NCI-H2227 treated with DMSO at 0.1 percent for 48 hours (cell line): Measurements from ENCODE around the gene COL6A2.
"Not testable (repeated sequence)": the region's sequence is repeated elsewhere in the genome, so short reads cannot be mapped to it uniquely, and the experiment has no call there.

Source experiments
- DNase-seq: peaks from one replicate; lab custom pipeline; 2025; lab: John Stamatoyannopoulos, UW

COL6A2 gene

DNA sequence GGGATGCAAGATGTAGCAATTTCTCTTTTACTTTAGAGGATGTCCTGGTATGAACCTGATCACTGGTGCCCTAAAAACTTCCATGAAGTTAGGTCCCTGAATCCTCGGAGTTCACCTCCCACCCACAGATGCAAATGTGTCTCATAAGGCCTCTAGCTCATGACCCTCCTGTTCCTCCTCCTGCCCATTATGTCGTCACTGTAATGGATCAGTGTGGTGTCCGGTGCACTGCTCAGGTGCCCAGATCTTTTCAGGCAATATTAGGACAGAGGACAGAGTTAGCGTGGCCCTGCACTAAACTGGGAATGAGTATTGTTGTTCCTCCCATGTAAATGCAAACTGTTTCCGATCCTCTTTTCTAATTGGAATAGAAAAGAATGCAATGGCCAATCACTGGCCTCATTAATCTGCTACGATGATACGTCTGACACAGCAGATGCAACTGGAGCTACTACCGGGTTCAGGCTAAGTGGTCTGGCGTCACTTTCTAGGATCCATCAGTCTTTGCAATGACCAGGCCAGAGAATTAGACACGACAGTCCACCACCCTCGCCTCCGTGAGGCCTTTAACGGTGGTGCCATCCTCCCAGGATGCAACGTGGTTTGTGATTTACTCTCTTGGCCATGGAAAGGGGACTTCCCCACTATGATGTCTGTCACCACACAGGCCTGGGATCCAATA is 3.4 kb upstream of the COL6A2 start:
- DNase-seq = no peak

DNA sequence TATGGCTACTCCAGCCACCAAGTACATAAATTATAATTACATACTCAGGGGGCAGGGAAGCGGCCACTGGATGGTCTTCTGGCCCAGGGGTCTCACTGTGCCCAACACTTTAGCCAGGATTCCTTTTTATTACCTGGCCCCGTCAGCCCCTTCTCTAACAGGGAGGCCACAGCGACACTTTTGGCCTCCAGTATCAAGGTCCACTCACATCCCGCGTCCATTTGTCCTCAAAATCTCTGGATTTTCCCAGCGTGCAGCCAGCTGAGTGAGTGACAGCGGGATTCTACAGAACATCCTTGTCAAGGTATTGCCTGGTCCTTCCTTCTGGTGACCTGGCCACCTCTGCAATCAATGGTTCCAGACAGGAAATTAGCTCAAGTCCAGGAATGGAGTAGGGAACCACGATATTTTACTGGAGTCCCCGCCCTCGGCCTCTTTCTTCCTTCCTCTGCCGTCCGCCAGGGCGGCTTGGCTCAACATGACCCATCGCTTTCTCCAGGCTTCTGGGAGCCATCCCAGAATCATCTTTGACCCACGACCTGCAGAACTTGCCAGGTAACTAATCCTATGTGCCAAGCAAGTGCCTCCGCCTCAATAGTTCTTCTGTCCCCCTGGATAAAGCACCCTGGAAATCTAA is 2.7 kb upstream of the COL6A2 start:
- no peak for DNase-seq

DNA sequence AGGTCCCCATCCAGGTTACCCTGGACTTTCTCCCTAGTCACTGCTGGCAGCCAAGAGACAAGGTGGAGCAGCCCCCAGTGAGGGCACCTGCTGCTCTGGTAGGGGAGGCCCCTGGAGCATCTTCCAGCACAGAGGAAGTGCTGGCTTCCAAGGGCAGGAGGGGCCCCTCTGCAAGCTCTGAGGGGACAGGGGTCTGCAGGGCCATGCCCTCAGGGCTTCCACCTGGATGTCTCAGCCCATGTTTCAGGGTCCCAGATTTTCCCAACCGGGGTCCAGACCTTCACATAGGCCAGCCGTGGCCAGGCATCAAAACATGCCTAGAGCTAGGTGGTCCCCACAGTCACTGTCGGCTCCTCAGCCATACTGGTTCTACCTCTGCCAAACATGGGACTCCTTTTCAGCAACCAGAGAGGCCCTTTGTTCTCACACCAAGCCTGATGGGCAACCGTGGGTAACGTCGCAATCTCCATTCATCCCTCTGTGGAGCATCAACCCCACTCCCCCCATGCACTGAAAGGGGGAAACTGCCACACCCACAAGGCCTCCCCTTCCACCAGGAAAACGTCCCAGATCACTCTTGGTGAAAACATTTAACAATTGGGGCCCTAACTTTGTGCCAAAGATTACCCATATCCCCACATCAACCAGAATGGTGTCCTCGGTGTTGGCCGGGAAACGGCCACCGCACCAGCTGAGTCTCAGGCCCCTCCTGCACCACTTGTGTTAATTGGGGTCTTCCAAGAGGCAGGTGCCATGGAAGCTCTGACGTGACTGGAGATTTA is 1.9 kb upstream of the COL6A2 start:
- DNase-seq = no peak

DNA sequence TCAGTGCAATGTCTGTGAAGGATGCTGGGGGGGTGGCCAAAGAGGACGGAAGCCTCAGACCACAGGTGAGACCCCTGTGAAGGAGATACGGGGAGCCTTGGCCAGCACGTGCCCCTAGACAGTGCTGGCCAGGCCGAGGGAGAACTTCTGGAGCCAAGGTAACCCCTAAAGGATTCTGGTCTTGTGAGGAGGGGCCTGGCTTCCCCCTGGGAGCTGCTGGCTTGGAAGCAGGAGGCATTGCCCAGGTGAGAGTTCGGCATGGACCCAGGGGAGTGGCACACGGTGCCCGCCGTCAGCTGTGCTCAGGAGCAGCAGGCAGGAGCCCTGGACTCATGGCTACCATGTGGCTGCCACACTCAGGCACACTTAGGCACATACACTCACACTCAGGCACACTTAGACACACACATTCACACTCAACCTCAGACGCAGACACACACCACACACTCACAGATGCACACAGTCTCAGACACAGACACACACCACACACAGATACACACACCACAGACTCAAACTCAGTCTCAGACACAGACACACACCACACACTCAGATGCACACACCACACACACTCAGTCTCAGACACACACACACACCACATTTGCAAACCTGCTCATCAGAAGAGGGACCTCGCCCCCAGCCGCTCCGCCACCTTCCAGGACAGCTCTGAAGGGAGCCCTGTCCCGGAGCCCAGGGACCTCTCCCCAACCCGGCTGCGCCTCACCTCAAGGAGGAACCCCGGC is 1.1 kb upstream of the COL6A2 start:
- no peak for DNase-seq

DNA sequence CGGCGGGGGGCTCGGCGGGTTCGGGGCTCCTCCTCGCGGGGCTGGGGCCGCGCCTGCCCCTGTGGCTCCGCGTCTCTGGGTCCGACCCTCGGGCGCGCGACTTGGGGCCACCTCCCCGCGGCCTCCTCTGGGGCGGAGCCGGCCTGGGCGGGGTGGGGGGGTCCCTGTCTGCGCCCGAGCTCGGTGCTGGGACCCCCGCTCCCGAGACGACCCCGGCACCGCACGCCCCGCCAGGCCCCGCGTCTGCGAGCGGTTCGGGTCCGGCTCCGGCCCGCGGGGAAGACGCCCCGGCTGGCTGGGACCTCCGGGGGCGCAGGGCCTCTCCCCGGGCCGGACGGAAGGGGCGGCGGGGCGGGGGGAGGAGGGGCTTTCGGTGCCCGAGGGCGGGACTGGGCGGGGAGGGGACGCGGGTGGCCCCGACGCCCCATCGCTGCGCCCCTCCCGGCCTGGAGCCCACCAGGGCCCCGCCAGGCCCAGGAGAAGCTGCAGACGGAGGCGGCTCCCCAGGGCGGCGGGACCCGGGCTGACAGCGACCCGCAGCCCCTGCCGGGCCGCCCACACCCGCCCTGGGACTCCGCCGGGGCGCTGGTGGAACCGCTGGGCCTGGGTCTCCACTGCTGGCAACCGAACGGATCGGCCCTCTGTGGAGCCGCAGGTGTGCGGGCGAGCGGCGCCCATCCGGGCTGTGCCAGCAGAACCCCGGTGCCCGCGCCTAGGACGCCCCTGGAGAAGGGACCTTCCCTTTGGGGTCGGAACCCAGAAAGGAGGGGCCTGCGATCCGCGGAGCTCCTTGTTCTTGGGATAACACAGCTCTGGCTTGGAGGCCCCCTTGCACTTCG is 610 bp downstream of the COL6A2 start:
- DNase-seq = no peak

DNA sequence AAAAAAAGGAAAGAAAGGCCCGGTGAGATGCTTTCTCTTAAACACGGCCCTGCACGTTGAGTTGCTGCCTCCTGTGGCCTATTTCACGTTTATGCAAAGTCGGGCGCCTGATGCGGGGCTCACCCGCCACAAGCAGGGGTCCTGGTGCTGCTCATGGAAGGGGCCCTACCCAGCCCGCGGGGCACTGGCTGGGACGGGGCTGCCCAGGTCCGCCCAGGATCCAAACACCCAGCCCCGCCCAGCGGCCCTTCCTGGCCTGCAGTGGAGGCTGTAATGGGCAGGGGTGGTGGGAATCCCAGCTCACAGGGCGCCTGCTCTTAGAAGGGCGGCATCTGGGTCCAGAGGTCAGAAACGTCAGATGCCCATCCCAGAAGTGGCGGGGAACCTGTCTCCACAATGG is 1.6 kb downstream of the COL6A2 start:
- no peak for DNase-seq

DNA sequence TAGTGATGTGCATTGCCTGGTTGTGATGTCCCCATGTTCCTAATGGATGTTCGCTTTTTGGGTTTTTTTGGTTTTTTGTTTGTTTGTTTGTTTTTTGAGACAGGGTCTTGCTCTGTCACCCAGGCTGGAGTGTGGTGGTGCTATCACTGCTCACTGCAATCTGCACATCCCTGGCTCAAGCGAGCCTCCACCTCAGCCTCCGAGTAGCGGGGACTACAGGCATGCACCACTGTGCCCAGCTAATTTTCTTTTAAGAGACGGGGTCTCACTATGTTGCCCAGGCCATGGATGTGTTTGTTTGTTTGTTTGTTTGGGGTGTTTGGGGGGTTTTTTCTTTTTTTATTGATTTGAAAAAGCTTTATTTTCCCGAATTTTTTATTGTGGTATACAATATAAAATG is 2.1 kb downstream of the COL6A2 start:
- DNase-seq = no peak

DNA sequence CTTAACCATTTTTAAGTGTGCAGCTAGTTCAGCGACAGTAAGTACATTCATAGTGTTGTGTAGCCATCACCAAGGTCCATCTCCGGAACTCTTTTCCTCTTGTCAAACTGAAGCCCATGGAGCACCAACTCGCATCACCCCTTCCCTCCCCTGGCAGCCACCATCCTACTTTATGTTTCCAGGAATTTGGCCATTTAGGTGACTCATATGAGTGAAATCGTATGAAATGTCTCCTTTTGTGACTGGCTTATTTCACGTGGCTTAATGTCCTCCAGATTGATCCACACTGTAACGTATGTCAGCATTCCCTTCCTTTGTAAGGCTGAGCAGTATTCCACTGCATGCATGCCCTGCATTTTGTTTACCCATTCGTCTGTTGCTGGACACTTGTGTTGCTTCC is 2.5 kb downstream of the COL6A2 start:
- no peak for DNase-seq

DNA sequence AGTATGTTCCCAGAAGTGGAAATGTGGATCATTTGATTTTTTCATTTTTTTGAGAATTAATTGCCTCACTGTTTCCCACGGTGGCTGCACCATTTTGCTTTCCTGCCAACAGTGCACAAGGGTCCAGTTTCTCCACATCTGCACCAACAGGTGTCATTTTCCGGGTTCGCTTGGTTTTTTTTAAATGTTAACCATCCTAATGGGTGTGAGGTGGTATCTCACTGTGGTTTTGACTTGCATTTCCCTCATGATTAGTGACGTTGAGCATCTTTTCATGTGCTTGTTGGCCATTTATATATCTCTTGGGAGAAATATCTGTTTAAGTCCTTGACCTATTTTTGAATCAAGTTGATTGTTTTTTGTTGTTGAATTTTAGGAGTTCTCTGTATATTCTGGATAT is 3.0 kb downstream of the COL6A2 start:
- no peak for DNase-seq

DNA sequence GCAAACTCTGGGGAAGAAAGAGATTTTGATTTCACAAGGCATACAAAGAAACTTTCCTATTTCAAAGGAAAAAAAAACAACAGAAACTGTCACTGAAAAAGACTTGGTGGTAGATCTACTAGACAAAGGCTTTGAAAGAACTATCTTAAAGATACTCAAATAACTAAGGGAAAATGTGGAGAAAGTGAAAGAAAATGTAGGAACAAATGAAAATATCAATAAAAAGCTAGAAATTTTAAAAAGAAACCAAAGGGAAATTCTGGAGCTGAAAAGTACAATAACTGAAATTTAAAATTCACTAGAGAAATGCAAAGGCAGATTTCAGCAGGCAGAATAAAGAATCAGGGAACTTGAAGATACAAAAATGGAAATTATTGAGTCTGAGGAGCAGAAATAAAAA is 6.2 kb downstream of the COL6A2 start:
- DNase-seq = no peak

DNA sequence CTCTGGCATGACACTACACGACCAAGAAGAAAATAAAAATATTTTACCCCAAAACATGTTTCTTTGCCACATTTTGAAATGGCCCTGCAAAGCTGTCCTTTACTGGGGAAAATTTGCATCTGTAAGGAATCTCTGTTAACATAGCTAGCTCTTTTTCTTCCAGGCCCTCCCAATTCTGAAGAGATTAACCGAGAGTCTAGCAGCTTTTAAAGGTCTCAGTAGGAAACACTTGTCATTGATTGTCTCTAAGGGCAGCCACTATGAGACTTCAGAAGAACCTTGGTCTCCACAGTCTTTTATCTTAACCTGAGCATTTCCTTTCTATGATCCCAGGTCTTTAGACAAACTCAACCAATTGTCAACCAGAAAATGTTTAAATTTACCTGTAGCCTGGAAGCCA is 9.5 kb downstream of the COL6A2 start:
- not testable (repeated sequence) for DNase-seq

DNA sequence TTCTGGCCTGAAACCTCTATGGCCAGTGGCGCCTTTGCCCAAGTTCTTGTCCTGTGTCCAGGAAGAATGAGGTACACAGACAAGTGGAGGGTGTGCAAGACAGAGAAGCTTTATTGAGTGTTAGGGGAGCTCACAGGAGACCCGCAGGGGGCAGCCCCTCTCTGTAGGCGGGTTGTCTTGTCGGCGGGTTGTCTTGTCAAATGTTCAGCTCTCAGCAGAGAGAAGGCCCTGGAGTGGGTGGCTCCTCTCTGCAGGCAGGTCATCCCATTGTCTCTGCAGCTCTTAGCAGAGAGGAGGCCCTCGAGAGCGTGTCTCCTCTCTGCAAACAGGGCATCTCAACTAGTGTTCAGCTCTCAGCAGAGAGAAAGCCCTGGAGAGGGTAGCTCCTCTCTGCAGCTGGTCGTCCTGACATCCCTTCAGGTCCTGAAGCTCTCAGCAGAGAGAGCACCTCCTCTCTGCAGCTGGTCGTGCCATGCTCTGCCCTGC is 11.0 kb downstream of the COL6A2 start:
- no peak for DNase-seq

DNA sequence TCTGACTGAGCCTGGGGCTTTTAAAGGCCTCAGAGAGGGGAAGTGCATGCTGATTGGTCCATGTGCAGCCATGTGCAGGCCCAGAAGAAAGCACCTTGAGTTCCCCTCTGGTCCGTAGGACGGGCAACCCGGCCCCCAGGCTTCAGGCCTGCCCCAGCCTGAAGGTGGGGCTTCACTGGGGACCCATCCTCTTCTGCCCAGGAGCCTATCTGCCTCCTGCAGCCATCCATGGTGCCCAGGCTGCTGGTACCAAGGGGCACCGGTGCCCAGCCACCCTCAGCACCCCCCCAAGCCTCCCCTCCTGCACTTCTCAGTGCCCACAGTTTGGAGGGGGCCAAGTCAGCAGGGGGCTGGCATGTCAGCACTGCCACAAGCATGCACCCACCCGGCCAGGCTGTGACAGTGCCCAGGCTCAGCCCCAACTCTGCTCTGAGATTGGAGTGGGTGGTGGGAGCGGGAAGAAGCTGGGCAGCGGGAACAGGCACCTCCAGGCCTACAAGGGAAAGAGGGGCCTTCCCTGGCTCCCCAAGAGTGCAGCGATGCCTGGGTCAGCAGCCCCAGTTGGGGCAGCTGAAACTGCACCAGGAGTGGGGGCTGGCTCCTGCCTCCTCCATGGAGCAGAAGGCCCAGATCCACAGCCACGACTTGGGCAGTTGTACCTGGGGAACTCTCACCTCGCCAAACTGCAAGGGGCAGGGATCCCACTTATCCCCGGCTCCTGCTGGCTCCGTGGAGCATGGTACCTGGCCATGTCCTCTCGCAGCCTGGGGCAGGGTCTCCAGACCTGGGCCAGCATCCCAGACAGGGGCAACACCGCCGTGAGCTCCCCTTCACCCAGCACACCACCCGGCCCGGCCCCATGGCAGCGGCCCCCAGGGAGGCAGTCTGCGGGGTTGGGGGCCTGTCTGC is 11.7 kb downstream of the COL6A2 start:
- no peak for DNase-seq

DNA sequence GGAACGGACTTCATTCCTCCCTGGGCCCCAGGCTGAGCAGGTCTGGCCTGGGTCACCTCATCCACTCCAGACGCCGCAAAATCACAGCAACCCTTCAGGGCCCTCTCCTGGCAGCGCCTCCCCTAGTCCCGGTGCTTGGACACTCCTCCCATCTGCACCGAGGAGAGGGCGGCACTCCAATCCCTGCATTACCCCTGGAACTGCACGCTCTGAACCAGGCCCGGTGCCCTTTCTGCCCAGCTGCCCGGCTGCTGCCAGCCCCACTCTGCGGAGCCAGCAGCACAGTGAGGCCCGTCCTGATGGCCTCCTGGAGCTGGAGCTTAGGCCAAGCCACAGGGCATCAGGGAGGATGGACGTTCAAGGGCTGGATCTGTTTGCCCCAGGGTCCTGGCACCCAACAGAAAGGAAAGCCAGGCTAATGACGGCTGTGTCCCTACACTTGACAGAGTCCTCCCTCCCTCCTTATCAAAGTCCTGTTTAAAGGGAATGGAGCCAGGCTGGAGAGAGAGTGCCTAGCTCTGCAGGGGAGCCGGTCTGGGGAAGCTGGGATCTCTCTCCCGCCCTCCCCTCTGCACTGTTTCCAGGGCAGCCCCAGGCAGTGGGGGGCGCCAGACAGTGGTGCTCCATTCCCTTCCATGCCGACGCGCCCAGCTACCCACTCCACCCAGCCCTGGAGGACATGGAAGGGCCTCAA is 12.7 kb downstream of the COL6A2 start:
- no peak for DNase-seq

DNA sequence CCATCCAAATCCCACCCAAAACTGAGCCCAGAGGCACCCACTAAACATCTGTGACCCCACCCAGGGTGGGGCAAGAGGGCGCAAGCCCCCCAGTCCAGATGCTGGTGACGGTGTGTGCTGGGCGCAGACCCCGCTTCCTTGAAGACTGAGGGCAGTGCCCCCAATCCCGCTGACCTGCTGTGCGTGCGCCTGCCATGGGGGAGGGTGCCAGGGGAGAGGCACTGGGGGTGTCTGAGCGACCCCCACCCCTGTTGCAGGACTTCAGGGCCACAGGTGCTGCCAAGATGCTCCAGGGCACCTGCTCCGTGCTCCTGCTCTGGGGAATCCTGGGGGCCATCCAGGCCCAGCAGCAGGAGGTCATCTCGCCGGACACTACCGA is 13.3 kb downstream of the COL6A2 start:
- no peak for DNase-seq

DNA sequence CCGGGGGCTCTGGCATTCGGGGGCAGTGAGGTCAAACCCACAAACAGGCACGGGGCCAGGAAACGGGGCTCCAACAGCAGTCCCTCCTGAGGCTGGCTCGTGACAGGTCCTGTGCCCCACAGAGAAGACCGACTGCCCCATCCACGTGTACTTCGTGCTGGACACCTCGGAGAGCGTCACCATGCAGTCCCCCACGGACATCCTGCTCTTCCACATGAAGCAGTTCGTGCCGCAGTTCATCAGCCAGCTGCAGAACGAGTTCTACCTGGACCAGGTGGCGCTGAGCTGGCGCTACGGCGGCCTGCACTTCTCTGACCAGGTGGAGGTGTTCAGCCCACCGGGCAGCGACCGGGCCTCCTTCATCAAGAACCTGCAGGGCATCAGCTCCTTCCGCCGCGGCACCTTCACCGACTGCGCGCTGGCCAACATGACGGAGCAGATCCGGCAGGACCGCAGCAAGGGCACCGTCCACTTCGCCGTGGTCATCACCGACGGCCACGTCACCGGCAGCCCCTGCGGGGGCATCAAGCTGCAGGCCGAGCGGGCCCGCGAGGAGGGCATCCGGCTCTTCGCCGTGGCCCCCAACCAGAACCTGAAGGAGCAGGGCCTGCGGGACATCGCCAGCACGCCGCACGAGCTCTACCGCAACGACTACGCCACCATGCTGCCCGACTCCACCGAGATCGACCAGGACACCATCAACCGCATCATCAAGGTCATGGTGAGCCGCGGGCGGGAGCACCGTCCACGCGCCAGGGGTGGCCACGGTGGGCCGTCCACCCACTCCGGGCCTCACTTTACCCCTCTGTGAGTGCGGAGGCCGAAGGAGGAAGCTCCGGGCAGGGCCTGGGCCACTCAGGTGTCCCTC is 14.2 kb downstream of the COL6A2 start:
- DNase-seq = no peak

DNA sequence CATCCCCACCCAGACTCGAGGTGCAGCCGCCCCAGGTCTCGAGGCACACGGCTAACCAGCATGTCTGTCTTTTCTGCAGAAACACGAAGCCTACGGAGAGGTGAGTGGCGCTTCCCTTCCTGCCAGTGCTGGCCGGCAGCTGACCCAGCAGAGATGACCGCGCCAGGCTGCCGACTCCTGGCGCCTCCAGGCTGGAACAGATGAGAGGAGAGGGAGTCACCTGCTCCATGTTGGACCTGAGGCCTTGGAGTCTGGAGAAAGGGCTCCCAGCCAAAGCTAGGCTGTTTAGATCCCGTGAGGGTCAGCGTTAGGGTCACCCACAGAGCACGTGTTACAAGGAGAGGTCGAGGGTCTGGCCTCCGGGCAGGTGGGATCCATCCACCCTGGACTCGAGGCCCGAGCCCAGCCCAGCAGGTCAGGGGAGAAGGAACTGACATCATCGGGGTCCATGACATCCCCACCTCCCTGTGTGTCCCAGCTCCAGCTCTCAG is 14.9 kb downstream of the COL6A2 start:
- no peak for DNase-seq

DNA sequence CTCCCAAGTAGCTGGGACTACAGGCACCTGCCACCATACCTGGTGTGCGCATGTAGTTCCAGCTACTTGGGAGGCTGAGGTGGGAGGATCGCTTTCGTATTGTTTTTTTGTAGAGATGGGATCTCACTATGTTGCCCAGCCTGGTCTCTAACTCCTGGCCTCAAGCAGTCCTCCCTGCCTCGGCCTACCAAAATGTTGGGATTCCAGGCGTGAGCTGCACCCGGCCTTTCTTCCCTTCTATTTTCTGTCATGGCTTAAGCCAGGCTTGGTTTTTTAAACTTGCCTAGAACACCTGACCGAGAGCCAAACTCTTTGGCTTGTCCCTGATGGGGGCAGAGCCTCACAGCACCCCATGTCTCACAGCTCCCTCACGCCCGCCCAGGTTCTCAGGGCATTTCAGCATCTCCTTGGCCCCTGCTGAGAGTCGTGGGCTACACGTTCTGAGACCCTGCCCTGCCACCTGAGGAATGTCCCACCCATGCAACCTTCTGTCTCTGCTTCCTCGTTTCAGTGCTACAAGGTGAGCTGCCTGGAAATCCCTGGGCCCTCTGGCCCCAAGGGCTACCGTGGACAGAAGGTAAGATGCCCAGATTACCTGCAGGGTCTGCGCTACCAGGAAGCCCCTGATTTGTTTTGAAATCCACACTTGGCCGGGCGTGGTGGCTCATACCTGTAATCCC is 15.7 kb downstream of the COL6A2 start:
- no peak for DNase-seq
